ENCODE results near the gene MAGI1. TPM values are rescaled to one million over a fixed set of nuclear protein-coding genes. Genes with fewer than 3 reads are reported as not detected.
A peak's percentile ranks its signal among the peaks of the same experiment; 100 is the strongest.

Gene MAGI1
- total RNA-seq, 2 donors from 2014 or later, result 37.5 to 51.6 TPM

DNA sequence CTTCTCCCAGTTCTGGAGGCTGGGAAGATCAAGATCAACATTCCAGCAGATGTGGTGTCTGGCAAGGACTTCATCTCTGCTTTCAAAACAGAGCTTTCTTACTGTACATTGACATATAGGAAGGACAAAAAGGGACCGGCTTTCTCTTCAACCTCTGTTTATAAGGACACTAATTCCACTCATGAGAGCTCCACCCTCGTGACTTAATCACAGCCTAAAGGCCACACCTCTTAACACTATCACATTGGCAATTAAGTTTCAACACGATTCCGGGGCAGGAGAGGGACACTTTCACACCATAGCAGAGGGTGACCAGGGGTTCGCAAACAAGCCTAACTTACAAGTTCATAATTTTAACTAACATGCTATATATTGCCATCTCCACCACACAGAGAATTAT lies 231.5 kb downstream of the MAGI1 start:
- intact Hi-C loops (cut with DNase I), result no loop called here
- H3K4me3 ChIP-seq, result no peak overlapping the region
- H3K27ac ChIP-seq, result peak overlapping the region; percentile 54 to 71
- H3K36me3 ChIP-seq, result no peaks in the 10 kb centered on the region
- TF ChIP-seq POLR2AphosphoS5 (IDR thresholded peaks at IDR 0.05), result no peak
- TF ChIP-seq, protein P1, sequence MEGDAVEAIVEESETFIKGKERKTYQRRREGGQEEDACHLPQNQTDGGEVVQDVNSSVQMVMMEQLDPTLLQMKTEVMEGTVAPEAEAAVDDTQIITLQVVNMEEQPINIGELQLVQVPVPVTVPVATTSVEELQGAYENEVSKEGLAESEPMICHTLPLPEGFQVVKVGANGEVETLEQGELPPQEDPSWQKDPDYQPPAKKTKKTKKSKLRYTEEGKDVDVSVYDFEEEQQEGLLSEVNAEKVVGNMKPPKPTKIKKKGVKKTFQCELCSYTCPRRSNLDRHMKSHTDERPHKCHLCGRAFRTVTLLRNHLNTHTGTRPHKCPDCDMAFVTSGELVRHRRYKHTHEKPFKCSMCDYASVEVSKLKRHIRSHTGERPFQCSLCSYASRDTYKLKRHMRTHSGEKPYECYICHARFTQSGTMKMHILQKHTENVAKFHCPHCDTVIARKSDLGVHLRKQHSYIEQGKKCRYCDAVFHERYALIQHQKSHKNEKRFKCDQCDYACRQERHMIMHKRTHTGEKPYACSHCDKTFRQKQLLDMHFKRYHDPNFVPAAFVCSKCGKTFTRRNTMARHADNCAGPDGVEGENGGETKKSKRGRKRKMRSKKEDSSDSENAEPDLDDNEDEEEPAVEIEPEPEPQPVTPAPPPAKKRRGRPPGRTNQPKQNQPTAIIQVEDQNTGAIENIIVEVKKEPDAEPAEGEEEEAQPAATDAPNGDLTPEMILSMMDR (IDR thresholded peaks at IDR 0.05), result no peak
- no peak for TF ChIP-seq POLR2A (IDR thresholded peaks at IDR 0.05)
- H3K9me3 ChIP-seq, result no peaks in the 10 kb centered on the region
- H3K4me1 ChIP-seq (replicated peaks), result peaks cover 4% of the 10 kb centered on the region
- no peak for DNase-seq (ENCODE audit: low spot score)
- H3K27me3 ChIP-seq (replicated peaks; ENCODE audit: insufficient read depth), result no peaks in the 10 kb centered on the region
- WGBS, result 87% methylated on average over 5 of the region's 5 CpGs

DNA sequence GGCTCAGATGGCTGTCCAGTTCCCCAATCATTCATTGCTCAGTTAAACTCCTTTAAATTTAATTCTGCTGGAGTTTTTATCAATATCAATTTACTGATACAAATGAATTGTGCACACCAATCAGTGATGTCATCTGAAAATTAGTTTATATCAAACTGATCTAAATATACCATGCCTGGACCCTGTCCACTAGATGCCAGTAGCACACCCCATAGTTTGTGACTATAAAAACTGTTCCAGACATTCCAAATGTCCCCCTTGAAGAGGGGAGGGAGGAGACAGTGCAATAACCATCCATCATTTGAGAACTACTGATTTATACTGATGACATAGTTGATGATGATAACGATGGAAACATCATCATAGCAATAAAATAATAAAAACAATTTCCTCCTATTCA lies 232.1 kb downstream of the MAGI1 start:
- peaks cover 4% of the 10 kb centered on the region for H3K4me1 ChIP-seq (replicated peaks)
- DNase-seq (ENCODE audit: low spot score), result no peak
- no peaks in the 10 kb centered on the region for H3K9me3 ChIP-seq
- no peak overlapping the region for H3K4me3 ChIP-seq
- no peaks in the 10 kb centered on the region for H3K36me3 ChIP-seq
- whole genome bisulfite sequencing, result 78% methylated on average over 1 of the region's 1 CpG
- H3K27me3 ChIP-seq (replicated peaks; ENCODE audit: insufficient read depth), result no peaks in the 10 kb centered on the region
- intact Hi-C loops (cut with DNase I), result no loop called here
- peak overlapping the region in 1 of 2 donors; percentile 71 for H3K27ac ChIP-seq
- TF ChIP-seq, protein P1 (IDR thresholded peaks at IDR 0.05), result no peak
- TF ChIP-seq POLR2A (IDR thresholded peaks at IDR 0.05), result no peak
- no peak for TF ChIP-seq POLR2AphosphoS5 (IDR thresholded peaks at IDR 0.05)

DNA sequence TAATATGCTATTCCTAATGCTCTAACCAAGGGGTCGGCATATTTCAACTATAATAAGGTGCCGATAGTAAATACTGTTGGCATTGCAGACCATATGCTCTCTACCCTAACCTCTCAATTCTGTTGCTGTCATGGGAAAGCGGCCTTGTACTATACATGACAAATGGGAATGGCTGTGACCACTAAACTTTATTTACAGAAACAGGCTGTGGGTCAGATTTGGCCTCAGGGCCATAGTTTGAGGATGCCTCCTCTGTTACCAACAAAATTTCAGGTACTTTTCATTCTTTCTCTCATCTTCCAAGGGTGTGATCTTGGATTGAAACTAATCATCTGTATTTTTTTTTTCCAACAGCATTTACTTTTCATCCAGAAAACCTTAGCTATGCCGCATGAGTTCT lies 242.0 kb downstream of the MAGI1 start:
- intact Hi-C loops (cut with DNase I), result no loop called here
- Histone ChIP-seq H3K4me3 (no peak overlapping the region), H3K36me3 (no peaks in the 10 kb centered on the region), H3K27me3 (replicated peaks; ENCODE audit: insufficient read depth) (no peaks in the 10 kb centered on the region), H3K4me1 (replicated peaks) (no peaks in the 10 kb centered on the region), H3K9me3 (no peaks in the 10 kb centered on the region), H3K27ac (no peak overlapping the region)
- no peak for TF ChIP-seq POLR2A (IDR thresholded peaks at IDR 0.05)
- TF ChIP-seq, protein P1 (IDR thresholded peaks at IDR 0.05), result no peak
- TF ChIP-seq POLR2AphosphoS5 (IDR thresholded peaks at IDR 0.05), result no peak
- no peak for DNase-seq (ENCODE audit: low spot score)
- 91% methylated on average over 4 of the region's 4 CpGs for WGBS

DNA sequence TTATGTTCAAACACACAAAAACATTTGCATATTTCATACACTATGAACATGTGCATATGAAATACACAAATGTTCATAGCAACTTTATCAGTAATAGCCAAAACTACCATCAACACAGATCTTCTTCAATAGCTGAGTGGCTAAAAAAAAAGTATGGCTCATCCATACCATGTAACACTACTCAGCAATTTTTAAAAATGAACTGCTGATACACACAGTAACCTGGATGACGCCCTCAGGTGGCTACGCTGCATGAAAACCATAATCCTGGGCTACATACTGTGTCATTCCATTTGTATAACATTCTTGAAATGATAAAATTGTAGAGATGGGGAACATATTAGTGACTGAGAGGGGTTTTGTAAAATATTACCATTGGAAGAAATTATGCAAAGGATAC lies 243.6 kb downstream of the MAGI1 start:
- no peak overlapping the region for H3K4me3 ChIP-seq
- H3K27me3 ChIP-seq (replicated peaks; ENCODE audit: insufficient read depth), result no peaks in the 10 kb centered on the region
- no peak for TF ChIP-seq POLR2A (IDR thresholded peaks at IDR 0.05)
- no peak for TF ChIP-seq POLR2AphosphoS5 (IDR thresholded peaks at IDR 0.05)
- TF ChIP-seq, protein P1 (IDR thresholded peaks at IDR 0.05), result no peak
- no peaks in the 10 kb centered on the region for H3K9me3 ChIP-seq
- no peak for DNase-seq (ENCODE audit: low spot score)
- H3K27ac ChIP-seq, result no peak overlapping the region
- 97% methylated on average over 2 of the region's 2 CpGs for WGBS
- no peaks in the 10 kb centered on the region for H3K36me3 ChIP-seq
- intact Hi-C loops (cut with DNase I), result no loop called here
- H3K4me1 ChIP-seq (replicated peaks), result no peaks in the 10 kb centered on the region

DNA sequence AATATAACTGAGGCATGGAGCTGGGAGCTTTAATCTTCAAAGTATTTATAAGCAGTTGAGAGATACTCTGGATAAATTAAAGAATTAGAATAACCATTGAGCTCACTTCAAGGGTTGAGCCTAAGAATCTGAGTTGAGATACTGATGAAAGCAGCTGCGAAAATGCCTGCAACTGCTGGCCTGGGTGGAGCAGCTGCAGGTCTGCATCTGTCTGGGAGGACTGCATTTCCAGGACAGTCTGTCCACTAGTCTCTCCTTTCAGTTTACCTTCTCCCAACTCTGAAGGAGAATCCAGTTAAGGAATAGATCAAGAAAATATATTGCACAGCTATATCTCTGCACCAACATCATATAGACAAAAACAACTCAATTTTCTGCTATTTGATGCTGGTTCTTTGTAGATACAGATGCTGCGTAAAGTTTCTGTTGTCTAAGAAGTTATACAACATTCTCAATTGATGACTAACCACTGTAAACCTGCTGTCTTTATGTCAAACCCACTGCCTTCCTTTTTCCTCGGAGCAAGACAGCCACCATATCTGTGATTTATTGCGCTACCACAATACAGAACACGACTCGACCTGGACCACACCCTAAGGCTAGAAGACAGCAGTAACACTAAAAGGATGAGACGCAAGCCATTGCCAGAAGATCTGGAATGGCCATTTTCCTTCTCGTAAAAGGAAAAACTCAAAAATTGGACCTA lies 245.1 kb downstream of the MAGI1 start:
- H3K36me3 ChIP-seq, result no peaks in the 10 kb centered on the region
- H3K4me1 ChIP-seq (replicated peaks), result no peaks in the 10 kb centered on the region
- no peak overlapping the region for H3K27ac ChIP-seq
- no peaks in the 10 kb centered on the region for H3K9me3 ChIP-seq
- H3K4me3 ChIP-seq, result no peak overlapping the region
- WGBS, result 45% methylated on average over 8 of the region's 8 CpGs
- no peak for DNase-seq (ENCODE audit: low spot score)
- H3K27me3 ChIP-seq (replicated peaks; ENCODE audit: insufficient read depth), result no peaks in the 10 kb centered on the region
- TF ChIP-seq POLR2AphosphoS5 (IDR thresholded peaks at IDR 0.05), result no peak
- TF ChIP-seq, protein P1 (IDR thresholded peaks at IDR 0.05), result no peak
- TF ChIP-seq POLR2A (IDR thresholded peaks at IDR 0.05), result no peak
- intact Hi-C loops (cut with DNase I), result no loop called here

All from prostate gland (tissue), 2 donors.